ENCODE measurements around the gene GALNT14.

- TF ChIP-seq ZNF121 (tag by site-specific recombination; IDR thresholded peaks at IDR 0.05) = no peak
- TF ChIP-seq CTCF (tag by site-specific recombination; IDR thresholded peaks at IDR 0.05) = no peak
- no peak for TF ChIP-seq ZNF549 (tag by site-specific recombination; IDR thresholded peaks at IDR 0.05)
- TF ChIP-seq KLF16 (tag by site-specific recombination; IDR thresholded peaks at IDR 0.05) = no peak
Observed at GRCh38 chr2:30920511-30920910, 217.7 kb downstream of the GALNT14 start.
